Measurements from ENCODE around the gene POLR2E. TPM values are rescaled to one million over a fixed set of nuclear protein-coding genes. Genes with fewer than 3 reads are reported as not detected.
A peak's percentile ranks its signal among the peaks of the same experiment; 100 is the strongest.

Gene POLR2E
- total RNA-seq, 1 donor from 2014 or later = 72.1 TPM

GRCh38 chr19:1111641-1112267 lies 16.6 kb upstream of the POLR2E start:
- intact Hi-C loops (cut with DNase I) = loop anchor here (5.0 kb wide), 1 partner anchor 81 kb away; no protein-coding TSS in a partner anchor
- H3K27ac ChIP-seq = peak overlapping the region; percentile 79 to 95
- H3K27me3 ChIP-seq = no peaks in the 10 kb centered on the region
- DNase-seq (ENCODE audit: low spot score in 2 of 2) = no peak
- H3K36me3 ChIP-seq = peaks cover 81 to 88% of the 10 kb centered on the region in 2 donors
- TF ChIP-seq CTCF (IDR thresholded peaks at IDR 0.05) = no peak
- H3K9me3 ChIP-seq = no peaks in the 10 kb centered on the region
- peaks cover 6 to 16% of the 10 kb centered on the region in 2 donors for H3K4me1 ChIP-seq
- H3K4me3 ChIP-seq = no peak overlapping the region

DNA sequence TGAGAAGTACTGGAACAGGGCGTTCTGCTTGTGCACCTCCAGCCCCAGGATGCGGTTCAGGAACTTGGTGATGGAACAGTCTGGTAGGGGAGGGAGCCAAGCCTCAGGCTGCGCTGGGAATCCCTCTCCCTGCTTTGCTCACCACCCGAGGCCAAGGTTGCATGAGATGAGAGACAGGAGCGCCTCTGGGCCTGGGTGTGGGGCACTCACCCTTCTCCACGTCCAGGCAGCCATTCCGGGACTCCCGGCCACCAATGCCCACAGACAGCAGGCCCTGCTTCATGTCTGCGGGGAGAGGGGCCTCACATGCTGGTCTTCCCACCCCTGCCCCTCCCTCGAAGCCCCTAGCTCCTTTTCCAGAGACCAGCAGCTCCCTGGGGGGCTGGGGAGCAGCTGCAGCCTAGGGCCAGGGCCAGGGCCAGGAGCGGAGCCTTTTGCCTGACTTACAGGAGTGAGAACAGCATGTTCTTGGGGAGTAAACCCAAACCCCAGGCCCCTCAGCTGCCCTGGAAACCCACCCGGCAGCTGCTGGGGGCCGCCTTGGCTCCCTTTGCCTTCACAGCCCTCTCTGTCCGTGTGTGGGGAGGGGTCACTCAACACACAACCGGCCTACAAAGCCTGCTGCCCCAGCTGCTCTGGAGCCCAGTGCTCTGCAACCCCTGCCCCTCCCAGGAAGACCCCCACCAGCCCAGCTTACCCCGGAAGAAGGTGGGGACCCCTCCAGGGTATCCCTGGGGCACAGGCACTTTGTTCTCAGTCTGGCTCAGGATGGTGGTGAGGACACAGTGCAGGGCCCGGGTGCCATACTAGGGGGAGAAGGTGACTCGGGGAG lies 15.8 kb upstream of the POLR2E start:
- H3K36me3 ChIP-seq = peaks cover 81 to 88% of the 10 kb centered on the region in 2 donors
- no peaks in the 10 kb centered on the region for H3K27me3 ChIP-seq
- peaks cover 6 to 16% of the 10 kb centered on the region in 2 donors for H3K4me1 ChIP-seq
- no peak overlapping the region for H3K4me3 ChIP-seq
- no peak for DNase-seq (ENCODE audit: low spot score in 2 of 2)
- TF ChIP-seq CTCF (IDR thresholded peaks at IDR 0.05) = no peak
- intact Hi-C loops (cut with DNase I) = loop anchor here (5.0 kb wide), 1 partner anchor 81 kb away; no protein-coding TSS in a partner anchor
- H3K9me3 ChIP-seq = no peaks in the 10 kb centered on the region
- H3K27ac ChIP-seq = peak overlapping the region; percentile 79 to 95

GRCh38 chr19:1109697-1110671 lies 14.8 kb upstream of the POLR2E start:
- H3K4me1 ChIP-seq = peaks cover 12 to 25% of the 10 kb centered on the region in 2 donors
- H3K4me3 ChIP-seq = no peak overlapping the region
- peaks cover 77 to 82% of the 10 kb centered on the region in 2 donors for H3K36me3 ChIP-seq
- intact Hi-C loops (cut with DNase I) = loop anchor here (5.0 kb wide), 1 partner anchor 82 kb away; no protein-coding TSS in a partner anchor
- no peak for TF ChIP-seq CTCF (IDR thresholded peaks at IDR 0.05)
- no peaks in the 10 kb centered on the region for H3K9me3 ChIP-seq
- no peak for DNase-seq (ENCODE audit: low spot score in 2 of 2)
- H3K27me3 ChIP-seq = no peaks in the 10 kb centered on the region
- H3K27ac ChIP-seq = no peak overlapping the region

DNA sequence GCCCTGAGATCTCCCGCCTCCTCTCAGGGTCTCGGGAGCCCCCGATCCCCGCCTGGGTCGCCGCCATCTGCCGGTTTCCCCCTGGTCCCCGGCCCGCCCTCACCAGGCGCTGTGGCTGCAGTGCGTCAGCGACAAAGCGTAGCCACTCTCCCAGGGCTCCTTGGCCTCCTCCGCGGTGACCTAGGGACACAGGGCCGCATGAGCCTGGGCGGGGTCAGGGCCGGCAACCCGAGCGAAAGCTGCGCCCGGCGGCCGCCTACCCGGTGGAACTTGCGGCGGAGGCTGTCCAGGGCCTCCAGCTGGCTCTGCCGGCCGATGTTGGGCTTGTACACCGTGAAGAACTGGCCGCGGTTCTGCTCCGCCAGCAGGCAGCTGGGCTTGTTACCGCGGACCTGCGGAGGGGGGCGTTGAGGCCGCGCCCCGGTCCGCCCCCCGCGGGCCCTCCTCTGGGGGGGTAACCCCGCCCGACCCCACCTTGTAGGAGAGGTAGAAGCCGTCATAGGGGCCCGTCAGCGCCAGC lies 13.9 kb upstream of the POLR2E start:
- TF ChIP-seq CTCF (IDR thresholded peaks at IDR 0.05) = no peak
- no peak for DNase-seq (ENCODE audit: low spot score in 2 of 2)
- intact Hi-C loops (cut with DNase I) = no loop called here
- no peaks in the 10 kb centered on the region for H3K9me3 ChIP-seq
- H3K4me3 ChIP-seq = no peak overlapping the region
- H3K27me3 ChIP-seq = no peaks in the 10 kb centered on the region
- peaks cover 72 to 77% of the 10 kb centered on the region in 2 donors for H3K36me3 ChIP-seq
- no peak overlapping the region for H3K27ac ChIP-seq
- peaks cover 13 to 25% of the 10 kb centered on the region in 2 donors for H3K4me1 ChIP-seq

All from ascending aorta (tissue), 2 donors.